Activated CD8-positive, alpha-beta T cell treated with anti-CD3 and anti-CD28 coated beads for 36 hours (primary cell): ENCODE results near the gene HADHA. TPM values are rescaled to one million over a fixed set of nuclear protein-coding genes. Genes with fewer than 3 reads are reported as not detected.
"Not testable (repeated sequence)": the region's sequence is repeated elsewhere in the genome, so short reads cannot be mapped to it uniquely, and the experiment has no call there.

ENCODE experiments used
- ATAC-seq: fragments of 200-7000 bp; cut with Tn5 transposase; one replicate; pipeline ENCODE4 v1.10.0; 2021; ENCODE audit warnings: mild to moderate bottlenecking, moderate library complexity
- CTCF ChIA-PET: fragments of 350-600 bp; sonication (Branson Sonifier 250); formaldehyde crosslinking; loops from one replicate; lab custom pipeline; 2021; ENCODE audit warnings: antibody characterized with exemption; lab: Charles Lee
- POLR2A ChIA-PET: fragments of 350-600 bp; sonication (Branson Sonifier 250); formaldehyde crosslinking; loops from one replicate; lab custom pipeline; 2021; ENCODE audit warnings: antibody characterized with exemption; lab: Charles Lee
- DNase-seq: peaks from one replicate; pipeline ENCODE4 v3.0.0-alpha.2; 2020
- H3K27ac Mint-ChIP-seq: one replicate; pipeline ENCODE4 v1.8.0; 2021; ENCODE audit warnings: mild to moderate bottlenecking, mixed read lengths
- H3K27me3 Mint-ChIP-seq: one replicate; pipeline ENCODE4 v1.8.0; 2021; ENCODE audit warnings: mixed read lengths
- H3K36me3 Mint-ChIP-seq: one replicate; pipeline ENCODE4 v1.8.0; 2021; ENCODE audit warnings: low read depth, mixed read lengths
- H3K4me1 Mint-ChIP-seq: one replicate; pipeline ENCODE4 v1.8.0; 2021; ENCODE audit warnings: low read depth, mixed read lengths
- H3K4me3 Mint-ChIP-seq: one replicate; pipeline ENCODE4 v1.8.0; 2021; ENCODE audit warnings: mild to moderate bottlenecking, moderate library complexity, mixed read lengths
- H3K9me3 Mint-ChIP-seq: one replicate; pipeline ENCODE4 v1.8.0; 2021; ENCODE audit warnings: mixed read lengths
- intact Hi-C: fragments of 100-400 bp; cut with micrococcal nuclease; formaldehyde crosslinking; loops from one replicate; pipeline ENCODE4 v1.10.0; 2022
- total RNA-seq, 2 experiments: library from RNA; stranded (reverse); gene quantifications; one replicate each; pipeline ENCODE4 v1.2.3, GENCODE V29; 2021
- TF ChIP-seq, protein P1 (sequence below): fragments of 200-600 bp; IDR thresholded peaks from one replicate; pipeline ENCODE4 v1.8.0; 2022; ENCODE audit warnings: antibody characterized with exemption, mild to moderate bottlenecking

Gene HADHA
- total RNA-seq, 2 experiments from 2014 or later = 118 to 120 TPM

GRCh38 chr2:26274058-26274613, 29.7 kb upstream of the HADHA start:
- Mint-ChIP-seq H3K9me3 (no peaks in the 10 kb centered on the region), H3K4me1 (peaks cover 15% of the 10 kb centered on the region), H3K27ac (no peak overlapping the region), H3K27me3 (no peaks in the 10 kb centered on the region), H3K4me3 (no peak overlapping the region), H3K36me3 (peaks cover 9% of the 10 kb centered on the region)
- intact Hi-C loops = no loop called here
- CTCF ChIA-PET = interaction anchor here (0.7 to 1.5 kb wide), 2 partner anchors 30 to 36 kb away, joined by 3 to 4 read pairs; partner anchors contain the start of gene HADHA
- no peak for DNase-seq
- ATAC-seq = no peak
- POLR2A ChIA-PET = interaction anchor here (1.2 kb wide), 1 partner anchor 10 kb away, joined by 5 read pairs; no protein-coding TSS in a partner anchor
- TF ChIP-seq, protein P1, sequence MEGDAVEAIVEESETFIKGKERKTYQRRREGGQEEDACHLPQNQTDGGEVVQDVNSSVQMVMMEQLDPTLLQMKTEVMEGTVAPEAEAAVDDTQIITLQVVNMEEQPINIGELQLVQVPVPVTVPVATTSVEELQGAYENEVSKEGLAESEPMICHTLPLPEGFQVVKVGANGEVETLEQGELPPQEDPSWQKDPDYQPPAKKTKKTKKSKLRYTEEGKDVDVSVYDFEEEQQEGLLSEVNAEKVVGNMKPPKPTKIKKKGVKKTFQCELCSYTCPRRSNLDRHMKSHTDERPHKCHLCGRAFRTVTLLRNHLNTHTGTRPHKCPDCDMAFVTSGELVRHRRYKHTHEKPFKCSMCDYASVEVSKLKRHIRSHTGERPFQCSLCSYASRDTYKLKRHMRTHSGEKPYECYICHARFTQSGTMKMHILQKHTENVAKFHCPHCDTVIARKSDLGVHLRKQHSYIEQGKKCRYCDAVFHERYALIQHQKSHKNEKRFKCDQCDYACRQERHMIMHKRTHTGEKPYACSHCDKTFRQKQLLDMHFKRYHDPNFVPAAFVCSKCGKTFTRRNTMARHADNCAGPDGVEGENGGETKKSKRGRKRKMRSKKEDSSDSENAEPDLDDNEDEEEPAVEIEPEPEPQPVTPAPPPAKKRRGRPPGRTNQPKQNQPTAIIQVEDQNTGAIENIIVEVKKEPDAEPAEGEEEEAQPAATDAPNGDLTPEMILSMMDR = no peak

- Mint-ChIP-seq H3K36me3 (peaks cover 4% of the 10 kb centered on the region), H3K4me1 (peaks cover 16% of the 10 kb centered on the region), H3K9me3 (no peaks in the 10 kb centered on the region), H3K4me3 (no peak overlapping the region), H3K27me3 (no peaks in the 10 kb centered on the region), H3K27ac (no peak overlapping the region)
- CTCF ChIA-PET = interaction anchor here (1.5 kb wide), 1 partner anchor 35 kb away, joined by 4 read pairs; no protein-coding TSS in a partner anchor
- POLR2A ChIA-PET = no interaction called here
- intact Hi-C loops = no loop called here
- DNase-seq (no peak), ATAC-seq (no peak)
- TF ChIP-seq, protein P1 = no peak
Observed at GRCh38 chr2:26273501-26273900, 29.1 kb upstream of the HADHA start.

DNA sequence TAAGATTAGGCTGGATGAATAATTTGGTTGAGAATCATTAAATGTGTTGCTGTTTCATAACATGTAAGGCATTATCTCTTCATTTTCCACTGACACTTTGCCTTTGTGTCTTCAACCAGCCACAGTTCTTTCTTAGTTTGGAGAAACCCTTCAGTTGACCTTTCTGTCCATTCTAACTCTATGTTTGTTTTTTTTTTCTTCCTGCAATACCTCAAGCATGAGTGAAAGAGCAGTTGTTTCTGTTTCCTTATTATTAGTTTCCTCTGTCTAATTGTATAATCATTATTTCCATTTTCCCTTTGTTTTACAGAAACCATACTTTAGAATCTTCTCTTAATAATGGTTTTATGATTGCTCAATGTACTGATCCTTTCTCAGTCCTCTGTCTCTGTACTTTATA, 25.9 kb upstream of the HADHA start:
- CTCF ChIA-PET = interaction anchor here (1.0 to 1.2 kb wide), 2 partner anchors 10 to 25 kb away, joined by 3 to 4 read pairs; no protein-coding TSS in a partner anchor
- H3K27ac Mint-ChIP-seq = peak overlapping the region; percentile 77
- H3K36me3 Mint-ChIP-seq = peaks cover 7% of the 10 kb centered on the region
- intact Hi-C loops = no loop called here
- DNase-seq (no peak), ATAC-seq (peak; percentile 55)
- no peaks in the 10 kb centered on the region for H3K27me3 Mint-ChIP-seq
- no peak overlapping the region for H3K4me3 Mint-ChIP-seq
- peaks cover 18% of the 10 kb centered on the region for H3K4me1 Mint-ChIP-seq
- H3K9me3 Mint-ChIP-seq = no peaks in the 10 kb centered on the region
- TF ChIP-seq, protein P1 = no peak
- POLR2A ChIA-PET = no interaction called here

- Mint-ChIP-seq H3K36me3 (peaks cover 7% of the 10 kb centered on the region), H3K4me3 (no peak overlapping the region), H3K27ac (peak overlapping the region; percentile 50), H3K9me3 (no peaks in the 10 kb centered on the region), H3K4me1 (peaks cover 18% of the 10 kb centered on the region), H3K27me3 (no peaks in the 10 kb centered on the region)
- POLR2A ChIA-PET = interaction anchor here (2.7 kb wide), 1 partner anchor 25 kb away, joined by 7 read pairs; the partner anchor contains the start of genes HADHA and HADHB
- intact Hi-C loops = no loop called here
- ATAC-seq (no peak), DNase-seq (no peak)
- TF ChIP-seq, protein P1 = no peak
- CTCF ChIA-PET = interaction anchor here (1.0 kb wide), 1 partner anchor 24 kb away, joined by 3 read pairs; no protein-coding TSS in a partner anchor
Observed at GRCh38 chr2:26269571-26270158, 25.2 kb upstream of the HADHA start.

DNA sequence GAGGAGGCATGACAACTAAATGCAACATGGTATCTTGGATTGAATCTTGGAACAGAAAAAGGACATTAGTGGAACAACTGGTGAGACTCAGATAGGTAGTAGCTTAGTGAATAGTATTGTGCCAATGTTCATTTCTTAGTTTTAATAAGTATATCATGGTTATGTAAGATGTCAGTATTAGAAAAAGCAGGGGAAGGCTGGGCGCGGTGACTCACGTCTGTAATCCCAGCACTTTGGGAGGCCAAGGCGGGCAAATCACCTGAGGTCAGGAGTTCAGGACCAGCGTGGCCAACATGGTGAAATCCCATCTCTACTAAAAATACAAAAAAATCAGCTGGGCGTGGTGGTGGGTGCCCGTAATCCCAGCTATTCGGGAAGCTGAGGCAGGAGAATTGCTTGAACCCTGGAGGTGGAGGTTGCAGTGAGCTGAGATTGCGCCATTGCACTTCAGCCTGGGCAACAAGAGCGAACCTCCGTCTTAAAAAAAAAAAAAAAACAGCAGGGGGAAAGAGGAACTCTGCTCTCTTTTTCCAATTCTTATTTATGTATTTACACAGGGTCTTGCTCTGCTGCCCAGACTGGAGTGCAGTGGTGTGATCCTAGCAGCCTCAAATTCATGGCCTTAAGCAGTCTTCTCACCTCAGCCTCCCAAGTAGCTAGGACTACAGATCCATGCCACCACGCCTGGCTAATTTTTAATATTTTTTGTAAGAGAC, 24.4 kb upstream of the HADHA start:
- H3K36me3 Mint-ChIP-seq, H3K4me3 Mint-ChIP-seq, H3K27me3 Mint-ChIP-seq, H3K9me3 Mint-ChIP-seq, ATAC-seq, intact Hi-C loops, H3K27ac Mint-ChIP-seq, DNase-seq: not testable (repeated sequence)
- peaks cover 16% of the 10 kb centered on the region for H3K4me1 Mint-ChIP-seq
- POLR2A ChIA-PET = interaction anchor here (2.7 kb wide), 1 partner anchor 25 kb away, joined by 7 read pairs; the partner anchor contains the start of genes HADHA and HADHB
- CTCF ChIA-PET = interaction anchor here (2.0 kb wide), 1 partner anchor 40 kb away, joined by 4 read pairs; no protein-coding TSS in a partner anchor
